Measurements from ENCODE around the gene SPRYD3.

The SPRYD3 gene

GRCh38 chr12:53050426-53051057 is 28.6 kb downstream of the SPRYD3 start:
- H3K9ac ChIP-seq (ENCODE audit: low read length) = peak overlapping the region; percentile 52
- peaks cover 79% of the 10 kb centered on the region for H3K4me1 ChIP-seq (ENCODE audit: insufficient read depth, low read length)
- peaks cover 3% of the 10 kb centered on the region for H3K36me3 ChIP-seq (ENCODE audit: insufficient read depth, low read length)
- peak overlapping the region; percentile 97 for H3K27ac ChIP-seq (ENCODE audit: low read depth, low read length)
- no peaks in the 10 kb centered on the region for H3K27me3 ChIP-seq (ENCODE audit: control insufficient read depth in 1 of 2, insufficient read depth in 2 of 2, low read length in 2 of 2)
- peak overlapping the region; percentile 22 to 64 for H3K4me3 ChIP-seq (ENCODE audit: low read depth in 1 of 2, low read length in 2 of 2)
- H3K9me3 ChIP-seq (ENCODE audit: low read length) = no peaks in the 10 kb centered on the region

DNA sequence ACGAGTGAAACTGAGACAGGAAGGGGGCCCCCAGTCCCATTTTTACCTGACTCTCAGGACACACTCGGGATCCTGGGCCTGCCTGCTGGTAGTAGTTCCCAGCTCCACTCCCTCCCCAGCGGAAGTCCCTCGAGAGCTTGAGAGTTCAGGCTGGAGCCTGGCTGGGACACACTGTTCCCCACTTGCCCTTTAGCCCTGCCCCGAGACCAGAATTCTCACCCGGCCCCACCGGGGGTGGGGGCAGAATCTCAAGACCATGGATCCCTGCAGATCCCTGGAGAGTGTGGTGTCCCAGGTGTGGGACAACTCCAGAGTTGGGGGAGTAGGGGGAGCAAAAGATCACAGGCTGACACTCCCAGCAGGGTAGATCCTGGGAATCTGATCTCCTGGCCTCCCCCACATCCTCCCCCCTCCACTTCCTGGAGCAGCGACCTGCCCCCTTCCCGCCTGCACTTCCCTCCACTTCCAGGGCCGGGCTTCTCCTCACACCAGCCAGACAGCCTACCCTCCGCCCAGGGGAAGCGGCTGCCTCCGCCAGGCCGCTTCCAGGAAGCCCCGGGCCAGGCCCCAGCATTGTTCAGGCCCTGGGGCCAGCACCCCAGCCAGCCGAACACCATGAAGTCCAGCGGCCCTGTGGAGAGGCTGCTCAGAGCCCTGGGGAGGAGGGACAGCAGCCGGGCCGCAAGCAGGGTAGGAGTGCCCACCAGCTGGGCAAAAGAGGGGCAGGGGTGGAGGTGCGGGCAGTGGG is 29.4 kb downstream of the SPRYD3 start, which contains the start of gene TNS2:
Gene TNS2, plus strand, starts transcription at position 495 of the 748 bp plus-strand sequence. Its CDS starts 121 bp downstream, at position 616.
- Histone ChIP-seq H3K4me1 (ENCODE audit: insufficient read depth, low read length) (peaks cover 81% of the 10 kb centered on the region), H3K36me3 (ENCODE audit: insufficient read depth, low read length) (peaks cover 3% of the 10 kb centered on the region), H3K9me3 (ENCODE audit: low read length) (no peaks in the 10 kb centered on the region), H3K4me3 (ENCODE audit: low read depth in 1 of 2, low read length in 2 of 2) (peak within 1 kb of the TSS; percentile 22 to 64), H3K27me3 (ENCODE audit: control insufficient read depth in 1 of 2, insufficient read depth in 2 of 2, low read length in 2 of 2) (no peaks in the 10 kb centered on the region), H3K27ac (ENCODE audit: low read depth, low read length) (peak within 1 kb of the TSS; percentile 97), H3K9ac (ENCODE audit: low read length) (peak within 1 kb of the TSS; percentile 52)

GRCh38 chr12:53048780-53049401 is 30.3 kb downstream of the SPRYD3 start:
- peak overlapping the region; percentile 52 for H3K9ac ChIP-seq (ENCODE audit: low read length)
- H3K27me3 ChIP-seq (ENCODE audit: control insufficient read depth in 1 of 2, insufficient read depth in 2 of 2, low read length in 2 of 2) = no peaks in the 10 kb centered on the region
- H3K9me3 ChIP-seq (ENCODE audit: low read length) = no peaks in the 10 kb centered on the region
- peaks cover 3% of the 10 kb centered on the region for H3K36me3 ChIP-seq (ENCODE audit: insufficient read depth, low read length)
- peaks cover 84% of the 10 kb centered on the region for H3K4me1 ChIP-seq (ENCODE audit: insufficient read depth, low read length)
- peak overlapping the region; percentile 97 for H3K27ac ChIP-seq (ENCODE audit: low read depth, low read length)
- peak overlapping the region; percentile 17 to 64 for H3K4me3 ChIP-seq (ENCODE audit: low read depth in 1 of 2, low read length in 2 of 2)

- H3K4me3 ChIP-seq (ENCODE audit: low read depth in 1 of 2, low read length in 2 of 2) = peak overlapping the region; percentile 17 to 64
- peaks cover under 1% of the 10 kb centered on the region for H3K36me3 ChIP-seq (ENCODE audit: insufficient read depth, low read length)
- H3K27me3 ChIP-seq (ENCODE audit: control insufficient read depth in 1 of 2, insufficient read depth in 2 of 2, low read length in 2 of 2) = no peaks in the 10 kb centered on the region
- peak overlapping the region; percentile 97 for H3K27ac ChIP-seq (ENCODE audit: low read depth, low read length)
- H3K4me1 ChIP-seq (ENCODE audit: insufficient read depth, low read length) = peaks cover 77% of the 10 kb centered on the region
- peak overlapping the region; percentile 52 for H3K9ac ChIP-seq (ENCODE audit: low read length)
- no peaks in the 10 kb centered on the region for H3K9me3 ChIP-seq (ENCODE audit: low read length)
These were observed 31.0 kb downstream of the SPRYD3 start for GRCh38 chr12:53048033-53048779.

GRCh38 chr12:53047221-53048032 is 31.8 kb downstream of the SPRYD3 start:
- Histone ChIP-seq H3K4me1 (ENCODE audit: insufficient read depth, low read length) (peaks cover 70% of the 10 kb centered on the region), H3K27ac (ENCODE audit: low read depth, low read length) (peak overlapping the region; percentile 97), H3K36me3 (ENCODE audit: insufficient read depth, low read length) (peaks cover 6% of the 10 kb centered on the region), H3K9me3 (ENCODE audit: low read length) (no peaks in the 10 kb centered on the region), H3K4me3 (ENCODE audit: low read depth in 1 of 2, low read length in 2 of 2) (peak overlapping the region; percentile 17 to 64), H3K9ac (ENCODE audit: low read length) (peak overlapping the region; percentile 52), H3K27me3 (ENCODE audit: control insufficient read depth in 1 of 2, insufficient read depth in 2 of 2, low read length in 2 of 2) (no peaks in the 10 kb centered on the region)

DNA sequence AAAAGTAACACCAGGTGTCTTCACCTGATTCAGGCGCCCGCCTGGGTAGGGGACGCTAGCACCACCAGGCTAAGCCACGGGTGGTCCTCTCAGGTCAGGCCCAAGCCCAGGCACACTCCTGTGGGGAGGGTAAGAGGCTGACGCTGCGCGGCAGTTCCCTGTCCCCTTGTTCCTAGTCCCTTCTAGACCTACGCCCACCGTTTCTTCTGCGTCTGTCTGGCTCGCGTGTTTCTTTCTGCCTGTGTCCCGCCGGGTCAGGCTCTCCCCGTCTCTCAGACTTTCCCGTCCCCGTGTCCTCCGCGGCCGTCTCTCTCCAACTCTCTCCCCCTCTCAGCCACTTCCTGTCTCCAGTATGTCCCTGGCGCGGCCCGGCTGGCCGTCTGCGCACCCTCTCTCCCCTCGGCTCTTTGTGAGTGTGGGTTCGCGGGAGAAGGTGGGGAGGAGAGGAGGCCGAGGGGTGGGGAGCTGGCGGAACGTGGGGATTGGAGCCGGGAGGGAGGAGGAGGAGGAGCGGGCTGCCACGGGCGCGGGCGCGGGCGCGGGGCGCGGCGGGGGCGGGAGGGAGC is 32.5 kb downstream of the SPRYD3 start:
- Histone ChIP-seq H3K4me3 (ENCODE audit: low read depth in 1 of 2, low read length in 2 of 2) (peak overlapping the region; percentile 84 to 96), H3K27me3 (ENCODE audit: control insufficient read depth in 1 of 2, insufficient read depth in 2 of 2, low read length in 2 of 2) (no peaks in the 10 kb centered on the region), H3K36me3 (ENCODE audit: insufficient read depth, low read length) (peaks cover 10% of the 10 kb centered on the region), H3K27ac (ENCODE audit: low read depth, low read length) (peak overlapping the region; percentile 77), H3K4me1 (ENCODE audit: insufficient read depth, low read length) (peaks cover 63% of the 10 kb centered on the region), H3K9ac (ENCODE audit: low read length) (peak overlapping the region; percentile 94), H3K9me3 (ENCODE audit: low read length) (no peaks in the 10 kb centered on the region)

- Histone ChIP-seq H3K9me3 (ENCODE audit: low read length) (no peaks in the 10 kb centered on the region), H3K4me3 (ENCODE audit: low read depth in 1 of 2, low read length in 2 of 2) (peak overlapping the region in 1 of 2 donors; percentile 96), H3K4me1 (ENCODE audit: insufficient read depth, low read length) (peaks cover 53% of the 10 kb centered on the region), H3K9ac (ENCODE audit: low read length) (no peak overlapping the region), H3K27ac (ENCODE audit: low read depth, low read length) (peak overlapping the region; percentile 77), H3K27me3 (ENCODE audit: control insufficient read depth in 1 of 2, insufficient read depth in 2 of 2, low read length in 2 of 2) (no peaks in the 10 kb centered on the region), H3K36me3 (ENCODE audit: insufficient read depth, low read length) (peaks cover 10% of the 10 kb centered on the region)
These were observed 33.5 kb downstream of the SPRYD3 start for GRCh38 chr12:53045696-53046045.

DNA sequence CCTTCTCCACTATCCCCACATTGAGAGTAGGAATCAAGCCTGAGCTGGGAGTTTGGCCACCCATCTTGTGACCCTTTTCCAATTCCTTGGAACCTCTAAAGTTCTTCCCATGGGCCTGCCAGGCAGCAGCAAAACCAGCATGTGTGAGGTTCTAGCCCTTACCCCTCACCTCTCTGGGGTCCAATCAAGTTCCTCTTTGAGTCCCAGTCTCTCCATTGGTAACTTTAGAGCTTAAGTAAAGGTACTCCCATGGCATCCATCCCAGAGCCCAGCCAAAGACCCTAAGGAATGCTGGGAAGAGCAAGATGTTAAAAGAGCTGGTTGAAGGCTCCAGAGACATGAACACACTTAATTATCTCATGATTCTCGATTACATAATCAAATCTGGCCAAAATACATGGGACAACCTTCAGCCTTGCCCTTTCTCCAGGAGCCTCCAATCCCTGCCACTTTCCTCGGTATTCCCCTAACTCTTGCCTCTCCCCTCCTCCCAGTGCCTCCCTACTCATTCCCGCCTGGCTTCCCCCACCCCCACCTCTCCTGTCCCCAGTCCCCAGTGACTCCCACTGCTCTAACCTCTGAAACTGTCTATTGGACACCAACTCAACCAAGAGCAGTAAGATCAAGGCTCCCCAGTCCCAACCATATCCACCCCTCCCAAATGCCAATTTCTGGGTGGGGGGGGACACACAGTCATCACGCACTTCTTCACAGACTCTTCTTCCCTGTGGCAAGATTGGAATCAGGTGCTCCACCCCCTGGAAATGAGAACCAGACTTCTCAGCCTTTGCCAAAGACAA is 34.1 kb downstream of the SPRYD3 start:
- H3K9ac ChIP-seq (ENCODE audit: low read length) = no peak overlapping the region
- H3K27me3 ChIP-seq (ENCODE audit: control insufficient read depth in 1 of 2, insufficient read depth in 2 of 2, low read length in 2 of 2) = no peaks in the 10 kb centered on the region
- H3K36me3 ChIP-seq (ENCODE audit: insufficient read depth, low read length) = peaks cover 10% of the 10 kb centered on the region
- peak overlapping the region in 1 of 2 donors; percentile 96 for H3K4me3 ChIP-seq (ENCODE audit: low read depth in 1 of 2, low read length in 2 of 2)
- H3K9me3 ChIP-seq (ENCODE audit: low read length) = no peaks in the 10 kb centered on the region
- peaks cover 47% of the 10 kb centered on the region for H3K4me1 ChIP-seq (ENCODE audit: insufficient read depth, low read length)
- peak overlapping the region; percentile 77 for H3K27ac ChIP-seq (ENCODE audit: low read depth, low read length)

GRCh38 chr12:53044052-53044581 is 35.1 kb downstream of the SPRYD3 start:
- H3K36me3 ChIP-seq (ENCODE audit: insufficient read depth, low read length) = peaks cover 19% of the 10 kb centered on the region
- no peaks in the 10 kb centered on the region for H3K9me3 ChIP-seq (ENCODE audit: low read length)
- no peak overlapping the region for H3K9ac ChIP-seq (ENCODE audit: low read length)
- no peak overlapping the region for H3K27ac ChIP-seq (ENCODE audit: low read depth, low read length)
- H3K4me3 ChIP-seq (ENCODE audit: low read depth in 1 of 2, low read length in 2 of 2) = peak overlapping the region in 1 of 2 donors; percentile 1
- peaks cover 39% of the 10 kb centered on the region for H3K4me1 ChIP-seq (ENCODE audit: insufficient read depth, low read length)
- no peaks in the 10 kb centered on the region for H3K27me3 ChIP-seq (ENCODE audit: control insufficient read depth in 1 of 2, insufficient read depth in 2 of 2, low read length in 2 of 2)

Measured in muscle layer of colon (tissue), 2 donors.